ENCODE data around the gene ECI2. TPM values are rescaled to one million over a fixed set of nuclear protein-coding genes. Genes with fewer than 3 reads are reported as not detected.
"Not testable (repeated sequence)": the region's sequence is repeated elsewhere in the genome, so short reads cannot be mapped to it uniquely, and the experiment has no call there.

Gene ECI2
- total and polyA plus RNA-seq, 4 donors = 34.3 to 47.9 (median 38.6) TPM

DNA sequence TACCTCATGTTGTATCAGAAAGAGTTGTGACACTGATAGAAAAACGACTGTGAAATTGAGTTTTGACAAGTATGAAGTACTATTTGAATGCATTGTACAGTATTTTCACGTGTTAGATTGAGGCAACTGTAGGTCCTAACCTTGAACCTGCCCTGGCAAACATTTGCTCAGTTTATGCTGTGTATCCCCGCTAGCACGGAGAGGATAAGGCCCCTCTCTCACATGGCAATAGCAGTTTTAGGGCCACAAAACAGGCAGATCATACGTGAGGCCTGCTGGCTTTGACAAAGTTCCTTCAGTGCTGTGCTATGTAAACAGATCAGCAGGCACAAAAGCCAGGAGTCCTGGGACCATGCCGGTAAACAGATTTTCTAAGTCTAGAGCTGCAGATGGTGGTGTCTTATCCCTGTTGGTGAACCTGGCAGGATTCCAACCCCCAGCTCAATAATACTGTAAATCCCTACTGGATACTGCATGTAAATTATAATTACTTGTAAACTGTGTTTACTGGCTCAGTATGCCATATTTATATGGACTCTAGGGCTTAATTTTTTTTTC, 32.6 kb downstream of the ECI2 start:
- WGBS, 2 donors = 71 to 73% methylated on average over 6 of the region's 6 CpGs
- no peak overlapping the region for H3K4me3 ChIP-seq (ENCODE audit: low read length in 2 of 2)
- intact Hi-C loops (cut with DNase I) = no loop called here
- H3K36me3 ChIP-seq (ENCODE audit: control insufficient read depth in 1 of 2, insufficient read depth in 2 of 2, low read length in 1 of 2) = no peaks in the 10 kb centered on the region
- no peaks in the 10 kb centered on the region for H3K4me1 ChIP-seq (ENCODE audit: control insufficient read depth in 1 of 2, insufficient read depth in 2 of 2, low read length in 2 of 2)
- no peaks in the 10 kb centered on the region for H3K27me3 ChIP-seq (ENCODE audit: control insufficient read depth in 1 of 2, insufficient read depth in 2 of 2, low read length in 1 of 2)
- DNase-seq (no peak), ATAC-seq (ENCODE audit: low FRiP score) (no peak)
- no peaks in the 10 kb centered on the region for H3K9me3 ChIP-seq (ENCODE audit: control insufficient read depth, low read length)
- no peak overlapping the region for H3K27ac ChIP-seq (ENCODE audit: low read depth in 1 of 2, low read length in 2 of 2)

DNA sequence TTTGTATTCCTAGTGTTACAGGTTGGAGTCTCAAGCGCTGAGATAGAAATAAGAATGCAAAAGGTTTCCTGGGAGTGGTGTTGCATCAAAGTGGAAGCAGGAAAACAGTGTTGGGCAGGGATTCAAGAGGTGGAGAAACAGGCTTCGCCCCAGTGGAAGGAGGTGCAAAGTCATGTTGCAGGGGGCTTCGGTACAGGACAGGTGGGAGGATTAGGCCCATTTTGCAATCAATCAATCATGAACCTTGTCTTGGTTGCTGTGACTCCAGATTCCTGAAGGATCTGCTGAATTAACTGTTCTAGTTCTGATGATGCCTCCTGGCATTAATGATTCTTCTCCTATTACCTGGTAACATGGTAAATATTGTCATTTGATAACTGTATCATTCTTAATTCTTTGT, 34.1 kb downstream of the ECI2 start:
- no peak overlapping the region for H3K4me3 ChIP-seq (ENCODE audit: low read length in 2 of 2)
- no peaks in the 10 kb centered on the region for H3K9me3 ChIP-seq (ENCODE audit: control insufficient read depth, low read length)
- 63 to 96% methylated on average over 3 of the region's 3 CpGs for WGBS, 2 donors
- no peaks in the 10 kb centered on the region for H3K27me3 ChIP-seq (ENCODE audit: control insufficient read depth in 1 of 2, insufficient read depth in 2 of 2, low read length in 1 of 2)
- H3K27ac ChIP-seq (ENCODE audit: low read depth in 1 of 2, low read length in 2 of 2) = no peak overlapping the region
- DNase-seq (no peak), ATAC-seq (ENCODE audit: low FRiP score) (no peak)
- H3K4me1 ChIP-seq (ENCODE audit: control insufficient read depth in 1 of 2, insufficient read depth in 2 of 2, low read length in 2 of 2) = no peaks in the 10 kb centered on the region
- intact Hi-C loops (cut with DNase I) = no loop called here
- no peaks in the 10 kb centered on the region for H3K36me3 ChIP-seq (ENCODE audit: control insufficient read depth in 1 of 2, insufficient read depth in 2 of 2, low read length in 1 of 2)

DNA sequence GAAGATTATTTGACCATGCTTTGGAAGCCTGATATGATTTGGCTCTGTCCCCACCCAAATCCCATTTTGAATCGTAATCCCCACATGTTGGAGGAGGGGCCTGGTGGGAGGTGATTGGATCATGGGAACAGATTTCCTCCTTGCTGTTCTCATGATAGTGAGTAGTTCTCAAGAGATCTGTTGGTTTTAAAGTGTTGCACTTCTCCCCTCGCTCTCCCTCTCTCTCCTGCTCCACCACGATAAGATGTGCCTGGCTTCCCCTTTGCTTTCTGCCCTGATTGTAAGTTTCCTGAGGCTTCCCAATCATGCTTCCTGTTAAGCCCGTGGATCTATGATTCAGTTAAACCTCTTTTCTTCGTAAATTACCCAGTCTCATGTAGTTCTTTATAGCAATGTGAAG, 34.7 kb downstream of the ECI2 start:
- H3K27me3 ChIP-seq (ENCODE audit: control insufficient read depth in 1 of 2, insufficient read depth in 2 of 2, low read length in 1 of 2) = no peaks in the 10 kb centered on the region
- DNase-seq (no peak), ATAC-seq (ENCODE audit: low FRiP score) (no peak)
- 77 to 81% methylated on average over 5 of the region's 5 CpGs for WGBS, 2 donors
- H3K9me3 ChIP-seq (ENCODE audit: control insufficient read depth, low read length) = no peaks in the 10 kb centered on the region
- no peaks in the 10 kb centered on the region for H3K36me3 ChIP-seq (ENCODE audit: control insufficient read depth in 1 of 2, insufficient read depth in 2 of 2, low read length in 1 of 2)
- intact Hi-C loops (cut with DNase I) = no loop called here
- no peaks in the 10 kb centered on the region for H3K4me1 ChIP-seq (ENCODE audit: control insufficient read depth in 1 of 2, insufficient read depth in 2 of 2, low read length in 2 of 2)
- H3K27ac ChIP-seq (ENCODE audit: low read depth in 1 of 2, low read length in 2 of 2) = no peak overlapping the region
- no peak overlapping the region for H3K4me3 ChIP-seq (ENCODE audit: low read length in 2 of 2)

DNA sequence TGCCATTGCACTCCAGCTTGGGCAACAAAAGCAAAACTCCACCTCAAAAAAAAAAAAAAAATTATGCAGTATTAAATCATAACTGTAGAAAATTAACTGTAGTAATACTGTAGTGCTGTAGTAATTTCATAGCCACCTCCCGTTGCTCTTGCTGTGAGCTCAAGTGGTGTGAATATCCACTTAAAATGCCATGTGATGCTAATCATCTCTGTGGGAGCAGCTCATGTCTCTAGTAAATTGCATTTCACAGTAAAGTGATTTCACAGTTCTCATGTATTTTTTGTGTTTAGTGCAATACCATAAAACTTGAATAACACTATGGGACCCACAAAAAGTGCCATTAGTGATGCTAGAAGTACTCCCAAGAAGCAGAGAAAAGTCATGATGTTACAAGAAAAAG, 42.1 kb downstream of the ECI2 start:
- ATAC-seq (ENCODE audit: low FRiP score) (no peak), DNase-seq (no peak)
- Histone ChIP-seq H3K36me3 (ENCODE audit: control insufficient read depth in 1 of 2, insufficient read depth in 2 of 2, low read length in 1 of 2) (no peaks in the 10 kb centered on the region), H3K4me1 (ENCODE audit: control insufficient read depth in 1 of 2, insufficient read depth in 2 of 2, low read length in 2 of 2) (no peaks in the 10 kb centered on the region), H3K27me3 (ENCODE audit: control insufficient read depth in 1 of 2, insufficient read depth in 2 of 2, low read length in 1 of 2) (no peaks in the 10 kb centered on the region), H3K27ac (ENCODE audit: low read depth in 1 of 2, low read length in 2 of 2) (no peak overlapping the region), H3K9me3 (ENCODE audit: control insufficient read depth, low read length) (no peaks in the 10 kb centered on the region), H3K4me3 (ENCODE audit: low read length in 2 of 2) (no peak overlapping the region)
- intact Hi-C loops (cut with DNase I) = no loop called here
- 53 to 84% methylated on average over 1 of the region's 1 CpG for WGBS, 2 donors

DNA sequence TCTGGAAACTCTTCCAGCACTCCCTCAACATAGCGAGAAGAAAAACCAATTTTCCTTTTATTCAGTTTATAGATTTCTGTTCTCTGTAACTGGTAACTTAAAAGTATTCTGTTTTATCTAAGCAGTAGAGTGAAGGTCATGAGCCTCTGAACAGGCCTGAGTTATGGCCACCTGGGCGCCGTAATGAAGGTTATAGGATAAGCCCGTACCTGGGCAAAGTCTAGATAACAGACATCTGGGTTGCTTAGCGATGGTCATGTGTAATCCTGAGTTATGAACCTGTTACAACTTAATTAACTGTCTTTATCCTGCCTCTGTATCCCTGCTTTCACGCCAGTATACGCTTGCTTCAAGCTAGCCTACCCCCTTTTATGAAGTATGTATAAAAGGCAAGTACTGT, 43.4 kb downstream of the ECI2 start:
- intact Hi-C loops (cut with DNase I) = no loop called here

DNA sequence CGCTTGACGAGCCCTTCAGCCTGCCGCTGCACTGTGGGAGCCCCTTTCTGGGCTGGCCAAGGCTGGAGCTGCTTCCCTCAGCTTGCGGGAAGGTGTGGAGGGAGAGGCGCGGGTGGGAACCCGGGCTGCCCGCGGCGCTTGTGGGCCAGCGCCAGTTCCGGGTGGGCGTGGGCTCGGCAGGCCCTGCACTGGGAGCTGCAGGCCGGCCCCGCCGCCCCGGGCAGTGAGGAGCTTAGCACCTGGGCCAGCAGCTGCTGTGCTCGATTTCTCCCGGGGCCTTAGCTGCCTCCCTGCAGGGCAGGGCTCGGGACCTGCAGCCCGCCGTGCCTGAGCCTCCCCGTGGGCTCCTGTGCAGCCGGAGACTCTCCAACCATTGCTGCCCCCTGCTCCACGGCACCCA, 45.3 kb downstream of the ECI2 start:
- H3K4me1 ChIP-seq (ENCODE audit: control insufficient read depth in 1 of 2, insufficient read depth in 2 of 2, low read length in 2 of 2); H3K27ac ChIP-seq (ENCODE audit: low read depth in 1 of 2, low read length in 2 of 2); DNase-seq; intact Hi-C loops (cut with DNase I); H3K36me3 ChIP-seq (ENCODE audit: control insufficient read depth in 1 of 2, insufficient read depth in 2 of 2, low read length in 1 of 2); H3K4me3 ChIP-seq (ENCODE audit: low read length in 2 of 2); H3K27me3 ChIP-seq (ENCODE audit: control insufficient read depth in 1 of 2, insufficient read depth in 2 of 2, low read length in 1 of 2); H3K9me3 ChIP-seq (ENCODE audit: control insufficient read depth, low read length); ATAC-seq (ENCODE audit: low FRiP score): not testable (repeated sequence)
- 94 to 96% methylated on average over 26 of the region's 26 CpGs for WGBS, 2 donors

More for the DNA sequence above, 43.4 kb downstream of the ECI2 start:
- H3K4me3 ChIP-seq (ENCODE audit: low read length in 2 of 2) = no peak overlapping the region
- ATAC-seq (ENCODE audit: low FRiP score) (no peak), DNase-seq (no peak)
- H3K36me3 ChIP-seq (ENCODE audit: control insufficient read depth in 1 of 2, insufficient read depth in 2 of 2, low read length in 1 of 2) = no peaks in the 10 kb centered on the region
- H3K27me3 ChIP-seq (ENCODE audit: control insufficient read depth in 1 of 2, insufficient read depth in 2 of 2, low read length in 1 of 2) = no peaks in the 10 kb centered on the region
- no peaks in the 10 kb centered on the region for H3K9me3 ChIP-seq (ENCODE audit: control insufficient read depth, low read length)
- no peak overlapping the region for H3K27ac ChIP-seq (ENCODE audit: low read depth in 1 of 2, low read length in 2 of 2)
- WGBS, 2 donors = 94% methylated on average over 7 of the region's 7 CpGs
- no peaks in the 10 kb centered on the region for H3K4me1 ChIP-seq (ENCODE audit: control insufficient read depth in 1 of 2, insufficient read depth in 2 of 2, low read length in 2 of 2)

DNA sequence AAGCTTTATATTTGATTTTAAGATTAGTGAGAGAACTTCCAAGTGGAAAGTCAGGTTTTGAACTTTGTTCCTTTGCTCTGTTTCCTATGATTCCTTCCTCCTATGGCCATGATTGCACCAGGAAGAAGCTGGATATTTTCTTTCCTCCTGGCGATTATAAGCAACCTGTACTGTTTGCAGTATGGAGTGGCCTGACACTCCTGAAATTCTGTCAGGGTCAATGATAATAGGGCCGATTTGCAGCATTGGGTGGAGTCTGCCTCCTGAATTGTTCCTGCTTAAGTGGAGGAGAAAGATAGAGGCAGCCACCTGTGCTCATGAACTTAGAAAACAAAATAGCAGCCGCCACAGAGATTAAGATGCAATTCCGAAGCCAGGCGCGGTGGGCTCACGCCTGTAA, 46.7 kb downstream of the ECI2 start:
- no peak for DNase-seq
- H3K27ac ChIP-seq (ENCODE audit: low read depth in 1 of 2, low read length in 2 of 2) = no peak overlapping the region
- H3K27me3 ChIP-seq (ENCODE audit: control insufficient read depth in 1 of 2, insufficient read depth in 2 of 2, low read length in 1 of 2) = no peaks in the 10 kb centered on the region
- ATAC-seq (ENCODE audit: low FRiP score) = no peak
- no peak overlapping the region for H3K4me3 ChIP-seq (ENCODE audit: low read length in 2 of 2)
- intact Hi-C loops (cut with DNase I) = no loop called here
- no peaks in the 10 kb centered on the region for H3K4me1 ChIP-seq (ENCODE audit: control insufficient read depth in 1 of 2, insufficient read depth in 2 of 2, low read length in 2 of 2)
- H3K36me3 ChIP-seq (ENCODE audit: control insufficient read depth in 1 of 2, insufficient read depth in 2 of 2, low read length in 1 of 2) = no peaks in the 10 kb centered on the region
- no peaks in the 10 kb centered on the region for H3K9me3 ChIP-seq (ENCODE audit: control insufficient read depth, low read length)
- 91 to 96% methylated on average over 7 of the region's 7 CpGs for WGBS, 2 donors

DNA sequence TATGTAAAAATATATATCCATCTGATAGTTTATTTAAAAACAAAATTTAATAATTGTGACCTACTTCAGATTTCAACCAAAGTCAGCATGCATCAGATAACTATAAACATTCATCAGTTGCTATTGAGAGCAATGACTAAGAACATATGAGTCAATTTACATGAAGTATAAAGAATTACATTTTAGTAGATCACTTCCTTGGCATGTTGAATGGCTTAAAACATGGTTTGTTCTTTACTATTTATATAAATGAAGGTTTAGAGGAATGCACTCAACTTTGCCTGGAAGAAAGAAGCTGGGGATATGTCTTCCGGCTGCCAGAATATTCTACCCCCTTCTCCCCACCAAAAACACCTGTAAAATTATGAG, 50.1 kb downstream of the ECI2 start:
- Histone ChIP-seq H3K36me3 (ENCODE audit: control insufficient read depth in 1 of 2, insufficient read depth in 2 of 2, low read length in 1 of 2) (no peaks in the 10 kb centered on the region), H3K4me3 (ENCODE audit: low read length in 2 of 2) (no peak overlapping the region), H3K4me1 (ENCODE audit: control insufficient read depth in 1 of 2, insufficient read depth in 2 of 2, low read length in 2 of 2) (no peaks in the 10 kb centered on the region), H3K27me3 (ENCODE audit: control insufficient read depth in 1 of 2, insufficient read depth in 2 of 2, low read length in 1 of 2) (no peaks in the 10 kb centered on the region), H3K27ac (ENCODE audit: low read depth in 1 of 2, low read length in 2 of 2) (no peak overlapping the region), H3K9me3 (ENCODE audit: control insufficient read depth, low read length) (no peaks in the 10 kb centered on the region)
- ATAC-seq (ENCODE audit: low FRiP score) (no peak), DNase-seq (no peak)
- 90 to 91% methylated on average over 1 of the region's 1 CpG for WGBS, 2 donors
- intact Hi-C loops (cut with DNase I) = no loop called here

DNA sequence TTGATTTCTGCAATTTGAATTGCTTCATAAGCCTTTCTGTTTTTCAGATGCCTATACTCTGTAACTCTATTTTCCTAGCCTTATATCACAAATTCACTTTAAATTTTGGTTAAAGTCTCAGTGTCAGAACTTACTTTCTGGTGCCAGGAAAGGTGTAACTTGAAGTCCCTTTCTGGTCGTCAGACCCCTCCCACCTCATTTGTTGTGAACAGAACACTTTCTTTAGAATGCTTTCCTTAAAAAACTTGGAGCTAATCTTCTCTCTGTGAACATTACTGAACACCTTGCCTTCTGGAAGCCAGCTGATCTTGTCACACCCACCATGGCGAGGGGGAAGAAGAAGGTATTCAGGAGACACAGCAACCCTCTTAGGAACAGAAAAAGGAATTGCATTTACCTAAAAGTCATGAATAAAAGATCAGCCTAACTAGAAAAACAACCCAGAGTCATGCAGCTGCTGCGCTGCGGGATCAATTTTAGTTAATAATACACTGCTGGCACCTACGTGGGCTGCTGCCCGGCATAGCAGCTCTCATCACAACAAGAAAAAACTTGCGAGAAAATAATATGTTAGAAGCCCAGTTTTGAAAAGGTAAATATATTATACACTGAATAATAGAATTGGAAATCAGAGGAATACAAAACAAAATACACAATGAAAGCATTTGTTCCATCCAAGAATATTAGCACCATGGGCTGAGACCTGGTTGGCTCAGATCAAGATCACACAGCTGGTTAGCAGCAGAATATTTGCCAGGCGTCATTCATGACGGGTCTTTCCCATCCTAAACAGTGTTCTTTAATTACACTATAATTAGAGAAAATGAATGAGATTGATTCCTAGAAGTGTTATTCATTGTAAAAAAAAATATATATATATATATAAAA, 50.7 kb downstream of the ECI2 start:
- no peaks in the 10 kb centered on the region for H3K27me3 ChIP-seq (ENCODE audit: control insufficient read depth in 1 of 2, insufficient read depth in 2 of 2, low read length in 1 of 2)
- H3K27ac ChIP-seq (ENCODE audit: low read depth in 1 of 2, low read length in 2 of 2) = no peak overlapping the region
- H3K4me1 ChIP-seq (ENCODE audit: control insufficient read depth in 1 of 2, insufficient read depth in 2 of 2, low read length in 2 of 2) = no peaks in the 10 kb centered on the region
- intact Hi-C loops (cut with DNase I) = no loop called here
- WGBS, 2 donors = 79 to 81% methylated on average over 9 of the region's 9 CpGs
- ATAC-seq (ENCODE audit: low FRiP score) = no peak
- DNase-seq = no peak
- H3K36me3 ChIP-seq (ENCODE audit: control insufficient read depth in 1 of 2, insufficient read depth in 2 of 2, low read length in 1 of 2) = no peaks in the 10 kb centered on the region
- no peak overlapping the region for H3K4me3 ChIP-seq (ENCODE audit: low read length in 2 of 2)
- no peaks in the 10 kb centered on the region for H3K9me3 ChIP-seq (ENCODE audit: control insufficient read depth, low read length)
